Large intestine (tissue), 3 donors: ENCODE measurements around the gene BTG2. TPM values are rescaled to one million over a fixed set of nuclear protein-coding genes. Genes with fewer than 3 reads are reported as not detected.
A peak's percentile ranks its signal among the peaks of the same experiment; 100 is the strongest.

Experiments
- DNase-seq, 2 donors: peaks; one replicate each; pipeline versions ENCODE4 v3.0.0 to v3.0.0-alpha.2; 2013
- H3K27ac ChIP-seq: one replicate; pipeline ENCODE4 v1.5.1; 2013; ENCODE audit warnings: low read length
- H3K27me3 ChIP-seq: 2 replicates; pipeline ENCODE4 v1.6.1; 2013; ENCODE audit warnings: low read length; ENCODE audit not compliant: control insufficient read depth, insufficient read depth
- H3K36me3 ChIP-seq: 2 replicates; pipeline ENCODE4 v1.6.1; 2013; ENCODE audit warnings: low read length; ENCODE audit not compliant: control insufficient read depth, insufficient read depth
- H3K4me1 ChIP-seq: one replicate; pipeline ENCODE4 v1.6.1; 2013; ENCODE audit warnings: low read length; ENCODE audit not compliant: control insufficient read depth, insufficient read depth
- H3K4me3 ChIP-seq: one replicate; pipeline ENCODE4 v1.5.1; 2013; ENCODE audit warnings: low read length
- H3K9me3 ChIP-seq: one replicate; pipeline ENCODE4 v1.6.1; 2013; ENCODE audit warnings: mild to moderate bottlenecking, low read depth, low read length, moderate library complexity; ENCODE audit not compliant: control insufficient read depth
- WGBS: methylation state at CpG from one replicate; pipeline ENCODE4 v1.1.5; 2013; ENCODE audit warnings: low lambda C conversion rate; ENCODE audit not compliant: insufficient coverage; 5-methylcytosine and 5-hydroxymethylcytosine counted together
- polyA plus RNA-seq: library from polyadenylated mRNA; unstranded; fragments of 120-200 nt; gene quantifications from one replicate; pipeline ENCODE4 v1.2.1, GENCODE V29; 2013

BTG2 gene
- polyA plus RNA-seq, 1 donor = 191 TPM

- no peak for DNase-seq
- Histone ChIP-seq H3K27ac (no peak overlapping the region), H3K36me3 (no peaks in the 10 kb centered on the region), H3K4me3 (no peak overlapping the region), H3K27me3 (no peaks in the 10 kb centered on the region), H3K9me3 (no peaks in the 10 kb centered on the region), H3K4me1 (peaks cover 54% of the 10 kb centered on the region)
- no CpG with 5 or more reads among the region's 11 CpGs for WGBS
Observed at GRCh38 chr1:203275656-203276272, 29.6 kb upstream of the BTG2 start.

- no peaks in the 10 kb centered on the region for H3K9me3 ChIP-seq
- no peaks in the 10 kb centered on the region for H3K27me3 ChIP-seq
- peaks cover 57% of the 10 kb centered on the region for H3K4me1 ChIP-seq
- H3K4me3 ChIP-seq = no peak overlapping the region
- DNase-seq = no peak
- H3K36me3 ChIP-seq = no peaks in the 10 kb centered on the region
- no peak overlapping the region for H3K27ac ChIP-seq
- WGBS = no CpG with 5 or more reads among the region's 5 CpGs
Observed at GRCh38 chr1:203276408-203276807, 28.9 kb upstream of the BTG2 start.

- no peaks in the 10 kb centered on the region for H3K27me3 ChIP-seq
- H3K4me3 ChIP-seq = no peak overlapping the region
- no peaks in the 10 kb centered on the region for H3K36me3 ChIP-seq
- no peak for DNase-seq
- no peaks in the 10 kb centered on the region for H3K9me3 ChIP-seq
- no CpG with 5 or more reads among the region's 9 CpGs for WGBS
- H3K4me1 ChIP-seq = peaks cover 58% of the 10 kb centered on the region
- H3K27ac ChIP-seq = peak overlapping the region; percentile 85
Observed at GRCh38 chr1:203276916-203277545, 28.3 kb upstream of the BTG2 start.

- Histone ChIP-seq H3K27me3 (no peaks in the 10 kb centered on the region), H3K4me3 (no peak overlapping the region), H3K4me1 (peaks cover 61% of the 10 kb centered on the region), H3K9me3 (no peaks in the 10 kb centered on the region), H3K36me3 (no peaks in the 10 kb centered on the region), H3K27ac (peak overlapping the region; percentile 85)
- no CpG with 5 or more reads among the region's 13 CpGs for WGBS
- DNase-seq = peak; percentile 84 to 87
Observed at GRCh38 chr1:203278082-203278884, 27.0 kb upstream of the BTG2 start.

GRCh38 chr1:203278885-203279406 lies 26.4 kb upstream of the BTG2 start:
- Histone ChIP-seq H3K4me3 (no peak overlapping the region), H3K27me3 (no peaks in the 10 kb centered on the region), H3K9me3 (no peaks in the 10 kb centered on the region), H3K4me1 (peaks cover 60% of the 10 kb centered on the region), H3K27ac (peak overlapping the region; percentile 85), H3K36me3 (no peaks in the 10 kb centered on the region)
- DNase-seq = no peak
- WGBS = 60% methylated on average over 1 of the region's 8 CpGs

- 100% methylated on average over 3 of the region's 5 CpGs for WGBS
- Histone ChIP-seq H3K27me3 (no peaks in the 10 kb centered on the region), H3K36me3 (no peaks in the 10 kb centered on the region), H3K27ac (no peak overlapping the region), H3K4me1 (peaks cover 59% of the 10 kb centered on the region), H3K4me3 (no peak overlapping the region), H3K9me3 (no peaks in the 10 kb centered on the region)
- no peak for DNase-seq
Observed at GRCh38 chr1:203280061-203280460, 25.3 kb upstream of the BTG2 start.

- WGBS = 80% methylated on average over 1 of the region's 3 CpGs
- no peak overlapping the region for H3K4me3 ChIP-seq
- H3K27ac ChIP-seq = no peak overlapping the region
- no peak for DNase-seq
- H3K27me3 ChIP-seq = no peaks in the 10 kb centered on the region
- H3K4me1 ChIP-seq = peaks cover 63% of the 10 kb centered on the region
- no peaks in the 10 kb centered on the region for H3K36me3 ChIP-seq
- H3K9me3 ChIP-seq = no peaks in the 10 kb centered on the region
Observed at GRCh38 chr1:203281033-203281432, 24.3 kb upstream of the BTG2 start.

GRCh38 chr1:203281851-203282661 lies 23.3 kb upstream of the BTG2 start:
- H3K27ac ChIP-seq = peak overlapping the region; percentile 80
- no peaks in the 10 kb centered on the region for H3K36me3 ChIP-seq
- DNase-seq = peak in 1 of 2 donors; percentile 79
- peaks cover 73% of the 10 kb centered on the region for H3K4me1 ChIP-seq
- WGBS = no CpG with 5 or more reads among the region's 10 CpGs
- H3K27me3 ChIP-seq = no peaks in the 10 kb centered on the region
- no peak overlapping the region for H3K4me3 ChIP-seq
- H3K9me3 ChIP-seq = no peaks in the 10 kb centered on the region

GRCh38 chr1:203282720-203283542 lies 22.4 kb upstream of the BTG2 start:
- DNase-seq = peak; percentile 78 to 95
- no peak overlapping the region for H3K4me3 ChIP-seq
- H3K27ac ChIP-seq = peak overlapping the region; percentile 80
- no peaks in the 10 kb centered on the region for H3K9me3 ChIP-seq
- no peaks in the 10 kb centered on the region for H3K27me3 ChIP-seq
- H3K36me3 ChIP-seq = no peaks in the 10 kb centered on the region
- H3K4me1 ChIP-seq = peaks cover 80% of the 10 kb centered on the region
- WGBS = no CpG with 5 or more reads among the region's 11 CpGs
